Kidney (tissue), 14 donors: ENCODE measurements around the gene NFYC. TPM values are rescaled to one million over a fixed set of nuclear protein-coding genes. Genes with fewer than 3 reads are reported as not detected.
A peak's percentile ranks its signal among the peaks of the same experiment; 100 is the strongest.

Source experiments
- DNase-seq, 5 donors: peaks; one replicate each; pipeline ENCODE4 v3.0.0-alpha.2; 2013 to 2020
- FAIRE-seq: peaks from 2 replicates; lab custom pipeline; 2012; peaks lifted over from hg19 to GRCh38; lab: Jason Lieb, UNC
- H3K27ac ChIP-seq, 2 donors: one replicate each; pipeline ENCODE4 v1.7.0; 2013; ENCODE audit warnings: low read depth in 2 of 2, low read length in 2 of 2, inconsistent platforms in 1 of 2
- H3K27me3 ChIP-seq: one replicate; pipeline ENCODE4 v1.7.1; 2013; ENCODE audit warnings: low read length, inconsistent platforms; ENCODE audit not compliant: control insufficient read depth, insufficient read depth
- H3K36me3 ChIP-seq, 3 donors: one replicate each; pipeline versions ENCODE4 v1.7.0 to v1.7.1; 2013; ENCODE audit warnings: low read length in 3 of 3, control low read depth in 1 of 3, inconsistent platforms in 1 of 3; ENCODE audit not compliant: insufficient read depth in 3 of 3, control insufficient read depth in 2 of 3
- H3K4me1 ChIP-seq, 3 donors: one replicate each; pipeline versions ENCODE4 v1.7.0 to v1.7.1; 2013; ENCODE audit warnings: low read length in 3 of 3, inconsistent platforms in 1 of 3, low read depth in 1 of 3; ENCODE audit not compliant: control insufficient read depth in 2 of 3, insufficient read depth in 2 of 3
- H3K4me3 ChIP-seq, 3 donors: one replicate each; pipeline versions ENCODE4 v1.7.0 to v1.8.1; 2013; ENCODE audit warnings: low read length in 3 of 3, control low read depth in 1 of 3, inconsistent platforms in 1 of 3
- H3K9ac ChIP-seq, 3 donors: one replicate each; pipeline versions ENCODE4 v1.7.0 to v1.7.1; 2013; ENCODE audit warnings: low read length in 3 of 3, control low read depth in 1 of 3, inconsistent platforms in 1 of 3
- H3K9me3 ChIP-seq, 3 donors: one replicate each; pipeline versions ENCODE4 v1.7.0 to v1.7.1; 2013; ENCODE audit warnings: low read length in 3 of 3, control low read depth in 1 of 3, inconsistent platforms in 1 of 3; ENCODE audit not compliant: control insufficient read depth in 2 of 3, insufficient read depth in 1 of 3
- intact Hi-C: fragments of 100-400 bp; cut with DNase I; formaldehyde crosslinking; loops from one replicate; pipeline ENCODE4 v1.11.1; 2022
- polyA plus RNA-seq: library from polyadenylated mRNA; stranded (reverse); fragments of 350-450 nt; fragmentation: Illumina TruSeq; extraction: RNeasy Lipid Tissue Mini Kit (QIAGEN cat#74804); gene quantifications from one replicate; pipeline ENCODE4 v1.2.3, GENCODE V29; 2014; ENCODE audit warnings: low read depth, low replicate concordance; ENCODE audit not compliant: insufficient read depth
- total RNA-seq: library from RNA; stranded (reverse); fragmentation: NEBNext Ultra II Directional; extraction: Animal tissue kit (Norgen Biotek cat#: 25700); gene quantifications from one replicate; pipeline ENCODE4 v1.2.1, GENCODE V29; 2021
- TF ChIP-seq, protein P1 (sequence below): IDR thresholded peaks from 3 replicates; pipeline ENCODE4 v1.5.1; 2012; ENCODE audit warnings: mild to moderate bottlenecking, moderate library complexity, borderline replicate concordance; ENCODE audit not compliant: insufficient read depth; ENCODE audit errors: extremely low read depth
- donor health status: control.
- donor health status: control.
- donor health status: control.
- donor health status: control.
- donor health status: control.
- donor health status: DM: yes; HTN: yes; CAD: no.
- donor health status: Normal renal cell carcinoma (clear cell type).

NFYC gene
- total and polyA plus RNA-seq, 2 donors from 2014 or later: 52.1 to 69.3 TPM

DNA sequence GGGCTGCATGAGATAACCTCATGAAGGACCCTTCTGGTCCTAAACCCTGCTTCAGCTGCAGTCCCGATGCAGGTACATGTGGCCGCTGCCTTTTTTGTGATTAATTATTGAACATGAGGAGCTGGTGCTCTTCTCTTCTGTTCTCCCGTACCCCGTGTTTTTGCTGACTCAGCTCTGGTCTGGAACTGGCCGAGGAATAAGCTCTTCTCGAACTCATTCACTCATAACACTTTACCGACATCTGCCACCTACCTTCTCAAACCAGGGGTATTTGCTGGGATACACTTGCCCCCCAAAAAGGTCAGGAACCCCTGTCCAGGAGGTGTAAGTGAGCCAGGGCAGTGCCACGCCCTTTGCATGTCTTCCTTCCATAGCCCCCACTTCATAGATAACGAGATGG lies 123.9 kb downstream of the NFYC start:
- FAIRE-seq: no peak
- no peak for DNase-seq
- no peaks in the 10 kb centered on the region for H3K36me3 ChIP-seq
- H3K4me1 ChIP-seq: peaks cover 0 to 4% (median 0%) of the 10 kb centered on the region in 3 donors
- TF ChIP-seq, protein P1, sequence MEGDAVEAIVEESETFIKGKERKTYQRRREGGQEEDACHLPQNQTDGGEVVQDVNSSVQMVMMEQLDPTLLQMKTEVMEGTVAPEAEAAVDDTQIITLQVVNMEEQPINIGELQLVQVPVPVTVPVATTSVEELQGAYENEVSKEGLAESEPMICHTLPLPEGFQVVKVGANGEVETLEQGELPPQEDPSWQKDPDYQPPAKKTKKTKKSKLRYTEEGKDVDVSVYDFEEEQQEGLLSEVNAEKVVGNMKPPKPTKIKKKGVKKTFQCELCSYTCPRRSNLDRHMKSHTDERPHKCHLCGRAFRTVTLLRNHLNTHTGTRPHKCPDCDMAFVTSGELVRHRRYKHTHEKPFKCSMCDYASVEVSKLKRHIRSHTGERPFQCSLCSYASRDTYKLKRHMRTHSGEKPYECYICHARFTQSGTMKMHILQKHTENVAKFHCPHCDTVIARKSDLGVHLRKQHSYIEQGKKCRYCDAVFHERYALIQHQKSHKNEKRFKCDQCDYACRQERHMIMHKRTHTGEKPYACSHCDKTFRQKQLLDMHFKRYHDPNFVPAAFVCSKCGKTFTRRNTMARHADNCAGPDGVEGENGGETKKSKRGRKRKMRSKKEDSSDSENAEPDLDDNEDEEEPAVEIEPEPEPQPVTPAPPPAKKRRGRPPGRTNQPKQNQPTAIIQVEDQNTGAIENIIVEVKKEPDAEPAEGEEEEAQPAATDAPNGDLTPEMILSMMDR: no peak
- H3K9ac ChIP-seq: no peak overlapping the region
- H3K27ac ChIP-seq: no peak overlapping the region
- H3K27me3 ChIP-seq: no peaks in the 10 kb centered on the region
- no peaks in the 10 kb centered on the region for H3K9me3 ChIP-seq
- no peak overlapping the region for H3K4me3 ChIP-seq
- intact Hi-C loops: no loop called here

DNA sequence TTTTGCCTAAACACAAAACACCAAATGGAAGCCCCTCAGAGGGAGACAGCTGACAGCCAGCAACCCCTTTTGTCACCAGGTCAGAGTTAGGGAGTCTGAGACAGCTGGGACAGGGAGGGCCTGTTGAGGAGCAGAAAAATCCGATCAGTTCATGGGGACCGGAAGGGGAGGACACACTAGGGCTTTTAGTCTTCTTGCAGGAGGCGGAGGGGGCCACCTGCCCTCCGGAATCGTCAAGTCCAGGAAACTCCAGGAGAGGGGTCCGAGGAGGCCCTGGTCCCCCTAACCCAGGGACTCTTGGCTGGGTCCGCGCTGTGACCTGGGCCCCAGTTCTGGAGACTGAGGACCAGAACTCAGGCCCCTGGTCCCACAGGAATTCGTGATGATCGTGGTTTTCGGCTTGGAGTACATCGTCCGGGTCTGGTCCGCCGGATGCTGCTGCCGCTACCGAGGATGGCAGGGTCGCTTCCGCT lies 126.3 kb downstream of the NFYC start:
- Histone ChIP-seq H3K9ac (no peak overlapping the region), H3K36me3 (no peaks in the 10 kb centered on the region), H3K27ac (no peak overlapping the region), H3K4me1 (peaks cover 0 to 4% (median 0%) of the 10 kb centered on the region in 3 donors), H3K27me3 (no peaks in the 10 kb centered on the region), H3K9me3 (no peaks in the 10 kb centered on the region), H3K4me3 (no peak overlapping the region)
- TF ChIP-seq, protein P1: no peak
- DNase-seq (no peak), FAIRE-seq (no peak)
- intact Hi-C loops: no loop called here

DNA sequence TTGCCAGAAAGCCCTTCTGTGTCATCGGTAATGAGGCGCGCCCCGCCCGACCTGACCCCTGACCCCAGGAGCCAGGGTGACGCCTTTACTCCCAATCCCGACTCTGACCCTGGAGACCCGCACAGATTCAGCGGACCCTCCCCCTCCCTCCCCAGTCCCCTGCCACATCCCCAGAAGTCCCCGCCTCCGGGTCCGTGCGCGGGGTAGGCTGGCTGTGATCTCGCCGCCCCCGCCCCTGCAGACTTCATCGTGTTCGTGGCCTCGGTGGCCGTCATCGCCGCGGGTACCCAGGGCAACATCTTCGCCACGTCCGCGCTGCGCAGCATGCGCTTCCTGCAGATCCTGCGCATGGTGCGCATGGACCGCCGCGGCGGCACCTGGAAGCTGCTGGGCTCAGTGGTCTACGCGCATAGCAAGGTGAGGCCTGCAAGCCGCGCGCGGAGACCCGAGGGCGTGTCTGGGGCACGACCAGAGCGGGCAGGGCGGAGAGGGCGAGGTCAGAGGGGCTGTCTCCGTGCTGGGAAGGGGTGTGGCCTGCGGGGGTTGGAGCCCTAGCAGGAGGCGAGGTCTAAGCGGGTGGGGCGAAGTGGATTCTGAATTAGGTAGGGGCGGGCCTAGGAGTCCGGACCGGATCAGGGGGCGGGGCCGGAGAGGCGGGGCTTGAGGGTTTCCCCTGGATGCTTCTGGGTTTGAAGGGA lies 126.9 kb downstream of the NFYC start:
- DNase-seq (peak; percentile 70 to 94 (median 74)), FAIRE-seq (no peak)
- peak overlapping the region in 1 of 3 donors; percentile 35 for H3K4me3 ChIP-seq
- intact Hi-C loops: no loop called here
- H3K4me1 ChIP-seq: peaks cover 0 to 4% (median 0%) of the 10 kb centered on the region in 3 donors
- no peaks in the 10 kb centered on the region for H3K36me3 ChIP-seq
- H3K27ac ChIP-seq: no peak overlapping the region
- no peak overlapping the region for H3K9ac ChIP-seq
- H3K9me3 ChIP-seq: no peaks in the 10 kb centered on the region
- TF ChIP-seq, protein P1: no peak
- no peaks in the 10 kb centered on the region for H3K27me3 ChIP-seq
